GM20431 (cell line): ENCODE measurements around the gene CBLN3.

Experiments used
- in situ Hi-C: fragments of 300-500 bp; cut with MseI, MboI; formaldehyde crosslinking; loops from one replicate; pipeline ENCODE4 v1.15.0; 2020; ENCODE audit warnings: low sequenced_read_pairs; ENCODE audit not compliant: unreplicated experiment

CBLN3 gene

GRCh38 chr14:24439830-24440605 is 10.6 kb upstream of the CBLN3 start:
- in situ Hi-C loops: loop anchor here (10.0 kb wide), 1 partner anchor 105 kb away; the partner anchor contains the start of genes ADCY4 and RIPK3

GRCh38 chr14:24439257-24439656 is 9.8 kb upstream of the CBLN3 start:
- in situ Hi-C loops: loop anchor here (10.0 kb wide), 1 partner anchor 104 kb away; the partner anchor contains the start of genes ADCY4 and RIPK3

GRCh38 chr14:24438223-24439097 is 9.0 kb upstream of the CBLN3 start:
- in situ Hi-C loops: loop anchor here (10.0 kb wide), 1 partner anchor 104 kb away; the partner anchor contains the start of genes ADCY4 and RIPK3

- in situ Hi-C loops: loop anchor here (10.0 kb wide), 1 partner anchor 103 kb away; the partner anchor contains the start of genes ADCY4 and RIPK3
Observed at GRCh38 chr14:24437736-24438067, 8.2 kb upstream of the CBLN3 start.

GRCh38 chr14:24437020-24437735 is 7.7 kb upstream of the CBLN3 start:
- in situ Hi-C loops: loop anchor here (10.0 kb wide), 1 partner anchor 102 kb away; the partner anchor contains the start of genes ADCY4 and RIPK3

GRCh38 chr14:24436355-24437019 is 7.0 kb upstream of the CBLN3 start:
- in situ Hi-C loops: loop anchor here (10.0 kb wide), 1 partner anchor 102 kb away; the partner anchor contains the start of genes ADCY4 and RIPK3

GRCh38 chr14:24435998-24436354 is 6.5 kb upstream of the CBLN3 start:
- in situ Hi-C loops: loop anchor here (10.0 kb wide), 1 partner anchor 101 kb away; the partner anchor contains the start of genes ADCY4 and RIPK3

GRCh38 chr14:24435192-24435810 is 5.8 kb upstream of the CBLN3 start:
- in situ Hi-C loops: loop anchor here (10.0 kb wide), 1 partner anchor 100 kb away; the partner anchor contains the start of genes ADCY4 and RIPK3

- in situ Hi-C loops: loop anchor here (10.0 kb wide), 1 partner anchor 100 kb away; the partner anchor contains the start of genes ADCY4 and RIPK3
Observed at GRCh38 chr14:24434676-24435075, 5.2 kb upstream of the CBLN3 start.

- in situ Hi-C loops: loop anchor here (10.0 kb wide), 1 partner anchor 99 kb away; the partner anchor contains the start of genes ADCY4 and RIPK3
Observed at GRCh38 chr14:24434036-24434435, 4.6 kb upstream of the CBLN3 start.

GRCh38 chr14:24432259-24433131 is 3.0 kb upstream of the CBLN3 start:
- in situ Hi-C loops: loop anchor here (10.0 kb wide), 1 partner anchor 98 kb away; the partner anchor contains the start of genes ADCY4 and RIPK3

- in situ Hi-C loops: loop anchor here (10.0 kb wide), 1 partner anchor 97 kb away; the partner anchor contains the start of genes ADCY4 and RIPK3
Observed at GRCh38 chr14:24431569-24432258, 2.2 kb upstream of the CBLN3 start.

- in situ Hi-C loops: loop anchor here (10.0 kb wide), 1 partner anchor 96 kb away; the partner anchor contains the start of genes ADCY4 and RIPK3
Observed at GRCh38 chr14:24430682-24431568, 1.5 kb upstream of the CBLN3 start.

GRCh38 chr14:24430143-24430681 is 744 bp upstream of the CBLN3 start:
- in situ Hi-C loops: loop anchor here (10.0 kb wide), 1 partner anchor 95 kb away; the partner anchor contains the start of genes ADCY4 and RIPK3

GRCh38 chr14:24428628-24429394 is 657 bp downstream of the CBLN3 start:
- in situ Hi-C loops: no loop called here
